ENCODE results near the gene TKT. TPM values are rescaled to one million over a fixed set of nuclear protein-coding genes. Genes with fewer than 3 reads are reported as not detected.

TKT gene
- total and polyA plus RNA-seq, 2 of the 13 experiments (the other 11 are each of a cell fraction or from before 2014, with no cell fraction given): 150 to 238 TPM

GRCh38 chr3:53300826-53301225, 45.0 kb upstream of the TKT start:
- no peak for DNase-seq (ENCODE audit: low spot score)
- Histone ChIP-seq H4K20me1 (ENCODE audit: insufficient read depth, low read length) (no peaks in the 10 kb centered on the region), H3K4me1 (ENCODE audit: insufficient read depth, low read length) (peaks cover 8% of the 10 kb centered on the region), H2AFZ (ENCODE audit: low read length) (no peak overlapping the region), H3K27me3 (ENCODE audit: control insufficient read depth in 1 of 2, insufficient read depth in 2 of 2, low read length in 2 of 2) (no peaks in the 10 kb centered on the region), H3K9ac (ENCODE audit: insufficient read depth, low read depth, low read length) (no peak overlapping the region), H3K4me3 (replicated peaks in 1 of 3; ENCODE audit: insufficient read depth in 1 of 3, low read depth in 2 of 3, low read length in 3 of 3) (no peak overlapping the region), H3K79me2 (ENCODE audit: insufficient read depth, low read length) (no peaks in the 10 kb centered on the region), H3K9me3 (ENCODE audit: low read length) (no peaks in the 10 kb centered on the region), H3K36me3 (replicated peaks in 1 of 2; ENCODE audit: control insufficient read depth in 1 of 2, insufficient read depth in 2 of 2, low read length in 2 of 2) (peaks cover 11 to 44% of the 10 kb centered on the region in 2 experiments), H3K27ac (ENCODE audit: extremely low read length, insufficient read depth, low read length) (no peak overlapping the region), H3K4me2 (ENCODE audit: low read depth, low read length) (no peak overlapping the region)
- no peak for ATAC-seq
- CTCF ChIA-PET (ENCODE audit: low intra/inter-chr PET ratio, low total read pairs): no interaction called here
- intact Hi-C loops (cut with micrococcal nuclease; ENCODE audit: unreplicated experiment) (no loop called here), in situ Hi-C loops (cut with HindIII; ENCODE audit: extremely low pct_ligation_motif_present, low pct_unique_long_range_greater_than_20kb) (no loop called here)
- no peak for TF ChIP-seq ERF (CRISPR knock-in tag; IDR thresholded peaks at IDR 0.05)
- no peak for TF ChIP-seq ZNF652 (CRISPR knock-in tag; IDR thresholded peaks at IDR 0.05; ENCODE audit: borderline replicate concordance, low read depth)
- no peak for TF ChIP-seq HNF1B (CRISPR knock-in tag; IDR thresholded peaks at IDR 0.05)
- TF ChIP-seq IRX3 (CRISPR knock-in tag; IDR thresholded peaks at IDR 0.05; ENCODE audit: borderline replicate concordance, low read depth): no peak
- TF ChIP-seq ATF1 (CRISPR knock-in tag; IDR thresholded peaks at IDR 0.05): no peak
- TF ChIP-seq ZGPAT (CRISPR knock-in tag; IDR thresholded peaks at IDR 0.05): no peak
- TF ChIP-seq SNAPC5 (CRISPR knock-in tag; IDR thresholded peaks at IDR 0.05; ENCODE audit: borderline replicate concordance): no peak
- TF ChIP-seq CHD4 (IDR thresholded peaks at IDR 0.05; ENCODE audit: borderline replicate concordance, low read length): no peak
- no peak for TF ChIP-seq ARHGAP35 (CRISPR knock-in tag; IDR thresholded peaks at IDR 0.05; ENCODE audit: borderline replicate concordance)
- FAIRE-seq: no peak
- POLR2A ChIA-PET: no interaction called here
- 96% methylated on average over 3 of the region's 3 CpGs for WGBS (ENCODE audit: low lambda C conversion rate)
- BruUV-seq (replicated peaks): no TSS peak
